Calu3 (cell line): Measurements from ENCODE around the gene CBFB. TPM values are rescaled to one million over a fixed set of nuclear protein-coding genes. Genes with fewer than 3 reads are reported as not detected.

Source experiments
- BruUV-seq: library from RNA; stranded (reverse); fragments of 400-500 nt; replicated peaks from 2 replicates; lab custom pipeline; 2021; lab: Mats Ljungman, UMichigan
- CTCF ChIA-PET: fragments of 300-600 bp; sonication (Branson Sonifier 250); formaldehyde crosslinking; loops from one replicate; lab custom pipeline; 2022; ENCODE audit warnings: antibody characterized with exemption; lab: Charles Lee
- DNase-seq: peaks from one replicate; pipeline ENCODE4 v3.0.0; 2022
- H3K27ac Mint-ChIP-seq: one replicate; pipeline ENCODE4 v1.8.0; 2022; ENCODE audit warnings: mixed read lengths; ENCODE audit not compliant: unreplicated experiment
- H3K27me3 Mint-ChIP-seq: one replicate; pipeline ENCODE4 v1.8.0; 2022; ENCODE audit warnings: mixed read lengths; ENCODE audit not compliant: unreplicated experiment
- H3K36me3 Mint-ChIP-seq: one replicate; pipeline ENCODE4 v1.8.0; 2022; ENCODE audit warnings: mild to moderate bottlenecking, moderate library complexity, mixed read lengths; ENCODE audit not compliant: insufficient read depth, unreplicated experiment
- H3K4me1 Mint-ChIP-seq: one replicate; pipeline ENCODE4 v1.8.0; 2022; ENCODE audit warnings: mild to moderate bottlenecking, low read depth, mixed read lengths; ENCODE audit not compliant: unreplicated experiment
- H3K4me3 Mint-ChIP-seq: one replicate; pipeline ENCODE4 v1.8.0; 2022; ENCODE audit warnings: mild to moderate bottlenecking, low read depth, moderate library complexity, mixed read lengths; ENCODE audit not compliant: unreplicated experiment
- H3K9me3 Mint-ChIP-seq: one replicate; pipeline ENCODE4 v1.8.0; 2022; ENCODE audit warnings: low read depth, mixed read lengths; ENCODE audit not compliant: unreplicated experiment
- CTCF ChIP-seq: fragments of 200-600 bp; IDR thresholded peaks from one replicate; pipeline ENCODE4 v1.8.0; 2022; ENCODE audit warnings: antibody characterized with exemption; ENCODE audit not compliant: unreplicated experiment
- intact Hi-C: fragments of 100-400 bp; cut with micrococcal nuclease; formaldehyde crosslinking; loops from one replicate; pipeline ENCODE4 v1.10.0; 2022; ENCODE audit not compliant: unreplicated experiment
- total RNA-seq: library from RNA; stranded (reverse); gene quantifications from 2 replicates; pipeline ENCODE4 v1.2.3, GENCODE V29; 2022

CBFB gene
- total RNA-seq, 1 experiment from 2014 or later: 116 TPM

GRCh38 chr16:67148221-67148620, 119.3 kb downstream of the CBFB start:
- H3K36me3 Mint-ChIP-seq: peaks cover 52% of the 10 kb centered on the region
- BruUV-seq: no TSS peak
- intact Hi-C loops: no loop called here
- H3K4me1 Mint-ChIP-seq: no peaks in the 10 kb centered on the region
- DNase-seq: no peak
- no peak overlapping the region for H3K27ac Mint-ChIP-seq
- no peak for TF ChIP-seq CTCF
- no peaks in the 10 kb centered on the region for H3K27me3 Mint-ChIP-seq
- no peak overlapping the region for H3K4me3 Mint-ChIP-seq
- H3K9me3 Mint-ChIP-seq: no peaks in the 10 kb centered on the region
- CTCF ChIA-PET: no interaction called here

- CTCF ChIA-PET: interaction anchor here (0.6 kb wide), 1 partner anchor 55 kb away, joined by 3 read pairs; no protein-coding TSS in a partner anchor
- Mint-ChIP-seq H3K27ac (no peak overlapping the region), H3K9me3 (no peaks in the 10 kb centered on the region), H3K4me1 (no peaks in the 10 kb centered on the region), H3K36me3 (peaks cover 48% of the 10 kb centered on the region), H3K27me3 (no peaks in the 10 kb centered on the region), H3K4me3 (peak overlapping the region; percentile 71)
- no peak for TF ChIP-seq CTCF
- no TSS peak for BruUV-seq
- no peak for DNase-seq
- intact Hi-C loops: no loop called here
Observed at GRCh38 chr16:67148656-67149275, 119.8 kb downstream of the CBFB start.

- intact Hi-C loops: loop anchor here (5.0 to 10.0 kb wide), 2 partner anchors 135 to 172 kb away; no protein-coding TSS in a partner anchor
- Mint-ChIP-seq H3K36me3 (peaks cover 48% of the 10 kb centered on the region), H3K4me1 (no peaks in the 10 kb centered on the region), H3K27ac (no peak overlapping the region), H3K9me3 (no peaks in the 10 kb centered on the region), H3K4me3 (peak overlapping the region; percentile 71), H3K27me3 (no peaks in the 10 kb centered on the region)
- no peak for DNase-seq
- CTCF ChIA-PET: interaction anchor here (0.6 kb wide), 1 partner anchor 56 kb away, joined by 3 read pairs; no protein-coding TSS in a partner anchor
- TF ChIP-seq CTCF: no peak
- BruUV-seq: TSS peak; percentile 28
Observed at GRCh38 chr16:67149276-67150046, 120.5 kb downstream of the CBFB start.

GRCh38 chr16:67150047-67150832, 121.3 kb downstream of the CBFB start:
- CTCF ChIA-PET: interaction anchor here (0.6 to 1.0 kb wide), 3 partner anchors 11 to 184 kb away, joined by 3 read pairs; no protein-coding TSS in a partner anchor
- no peaks in the 10 kb centered on the region for H3K9me3 Mint-ChIP-seq
- TF ChIP-seq CTCF: no peak
- peaks cover 43% of the 10 kb centered on the region for H3K36me3 Mint-ChIP-seq
- no peaks in the 10 kb centered on the region for H3K27me3 Mint-ChIP-seq
- no TSS peak for BruUV-seq
- intact Hi-C loops: loop anchor here (5.0 to 10.0 kb wide), 2 partner anchors 135 to 173 kb away; no protein-coding TSS in a partner anchor
- no peaks in the 10 kb centered on the region for H3K4me1 Mint-ChIP-seq
- peak; percentile 61 for DNase-seq
- H3K4me3 Mint-ChIP-seq: peak overlapping the region; percentile 71
- H3K27ac Mint-ChIP-seq: no peak overlapping the region
